Activated naive CD4-positive, alpha-beta T cell treated with anti-CD3 and anti-CD28 coated beads, Interleukin-2, amount 50 U/mL, for 16 hours (primary cell): Measurements from ENCODE around the gene CDH8.

ENCODE experiments used
- DNase-seq: peaks from one replicate; pipeline ENCODE4 v3.0.0-alpha.2; 2020

CDH8 gene

DNA sequence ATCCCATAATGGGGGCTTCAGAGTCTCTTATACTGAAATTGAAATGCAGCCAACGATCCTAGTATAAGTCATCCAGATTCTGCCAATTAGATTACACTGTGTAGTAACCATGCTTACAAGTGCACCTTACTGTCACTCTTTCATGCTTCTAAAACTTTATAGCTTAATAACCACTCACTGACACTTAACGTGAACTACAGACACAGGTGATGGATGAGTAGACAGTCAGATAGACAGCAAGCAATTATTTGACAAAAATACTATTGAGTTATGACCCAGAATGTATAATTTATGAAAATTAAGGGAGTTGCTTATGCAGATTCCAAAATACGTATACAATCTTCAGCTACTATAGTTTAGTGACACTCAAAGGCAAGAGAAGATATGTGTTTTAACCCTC is 6.3 kb downstream of the CDH8 start:
- DNase-seq, result no peak

DNA sequence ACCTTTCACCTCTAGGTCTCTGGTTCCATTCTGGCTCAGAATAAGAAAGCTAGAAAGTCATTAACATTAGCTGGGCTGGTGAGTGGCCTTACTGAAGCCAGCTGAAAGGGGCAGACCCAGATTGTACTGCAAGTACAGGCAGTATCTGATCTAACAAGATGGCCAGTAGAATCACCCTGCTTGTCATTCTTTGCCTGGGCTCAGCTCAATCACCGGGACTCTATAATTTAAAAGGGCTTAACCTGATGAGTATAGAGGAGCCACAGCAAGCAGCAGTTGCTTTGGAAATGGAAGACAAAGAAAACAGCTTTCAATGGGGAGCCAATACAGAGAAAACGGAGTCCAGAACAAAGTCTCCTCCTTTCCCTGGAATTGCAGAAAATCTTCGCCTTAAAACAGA is 13.6 kb downstream of the CDH8 start:
- DNase-seq, result no peak

- DNase-seq, result no peak
Measured at GRCh38 chr16:62021161-62021581, 15.1 kb downstream of the CDH8 start.

- no peak for DNase-seq
Measured at GRCh38 chr16:62020681-62021080, 15.6 kb downstream of the CDH8 start.

DNA sequence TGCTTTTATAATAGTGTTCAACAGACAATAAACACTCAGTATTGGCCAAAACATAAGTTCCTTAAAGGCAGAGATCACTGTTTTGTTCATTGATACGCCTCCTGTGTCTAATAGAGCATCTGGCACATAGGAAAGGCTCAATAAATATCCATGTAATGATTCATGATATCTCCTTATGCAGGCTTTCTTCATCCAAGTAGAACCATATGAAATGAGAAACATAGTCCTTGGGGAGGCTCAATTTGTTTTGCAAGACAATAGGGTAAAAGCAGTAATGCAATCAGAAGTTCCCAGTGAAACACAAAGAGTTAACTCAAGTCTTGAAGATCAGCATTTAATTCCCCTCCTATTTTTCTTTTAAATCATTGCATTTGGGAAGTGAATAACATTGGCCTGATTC is 16.4 kb downstream of the CDH8 start:
- DNase-seq, result no peak

GRCh38 chr16:62018301-62019060 is 17.8 kb downstream of the CDH8 start:
- no peak for DNase-seq

GRCh38 chr16:62014319-62014923 is 21.8 kb downstream of the CDH8 start:
- DNase-seq, result no peak

- no peak for DNase-seq
Measured at GRCh38 chr16:62010186-62010585, 26.1 kb downstream of the CDH8 start.

DNA sequence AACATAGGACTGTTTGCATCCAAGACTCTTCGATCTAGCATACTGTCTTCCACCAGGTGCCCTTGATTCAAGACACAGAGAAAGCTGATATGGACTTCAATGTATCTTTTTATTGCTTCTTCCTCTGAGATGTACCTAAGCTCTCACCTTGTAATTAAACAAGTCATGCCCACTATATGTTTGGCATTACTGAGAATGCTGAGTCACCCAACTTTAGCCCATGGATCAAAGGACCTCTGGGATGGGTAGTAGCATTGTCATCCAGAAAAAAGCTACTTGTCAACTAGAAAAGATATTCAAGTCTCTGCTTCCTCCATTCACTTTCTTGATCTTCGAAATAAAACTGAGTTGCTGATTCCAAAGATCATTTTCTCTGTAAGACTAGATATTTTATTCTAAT is 37.8 kb downstream of the CDH8 start:
- no peak for DNase-seq

GRCh38 chr16:61993108-61993507 is 43.1 kb downstream of the CDH8 start:
- no peak for DNase-seq

- no peak for DNase-seq
Measured at GRCh38 chr16:61987474-61988012, 48.7 kb downstream of the CDH8 start.

DNA sequence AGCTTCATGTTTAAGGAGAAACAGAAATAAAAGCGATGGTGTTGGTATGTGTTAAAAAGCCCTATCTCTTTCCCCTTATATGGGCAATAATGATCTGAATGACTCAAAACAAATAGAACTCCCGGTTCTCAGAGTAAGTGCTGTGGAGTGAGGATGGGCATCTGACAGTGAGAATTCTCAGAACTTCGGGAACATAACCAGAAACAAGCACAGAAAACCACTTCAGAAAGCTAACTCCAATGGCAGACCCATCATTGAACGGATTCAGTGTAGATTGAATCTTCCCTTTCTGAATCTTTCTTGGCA is 67.2 kb downstream of the CDH8 start:
- no peak for DNase-seq

DNA sequence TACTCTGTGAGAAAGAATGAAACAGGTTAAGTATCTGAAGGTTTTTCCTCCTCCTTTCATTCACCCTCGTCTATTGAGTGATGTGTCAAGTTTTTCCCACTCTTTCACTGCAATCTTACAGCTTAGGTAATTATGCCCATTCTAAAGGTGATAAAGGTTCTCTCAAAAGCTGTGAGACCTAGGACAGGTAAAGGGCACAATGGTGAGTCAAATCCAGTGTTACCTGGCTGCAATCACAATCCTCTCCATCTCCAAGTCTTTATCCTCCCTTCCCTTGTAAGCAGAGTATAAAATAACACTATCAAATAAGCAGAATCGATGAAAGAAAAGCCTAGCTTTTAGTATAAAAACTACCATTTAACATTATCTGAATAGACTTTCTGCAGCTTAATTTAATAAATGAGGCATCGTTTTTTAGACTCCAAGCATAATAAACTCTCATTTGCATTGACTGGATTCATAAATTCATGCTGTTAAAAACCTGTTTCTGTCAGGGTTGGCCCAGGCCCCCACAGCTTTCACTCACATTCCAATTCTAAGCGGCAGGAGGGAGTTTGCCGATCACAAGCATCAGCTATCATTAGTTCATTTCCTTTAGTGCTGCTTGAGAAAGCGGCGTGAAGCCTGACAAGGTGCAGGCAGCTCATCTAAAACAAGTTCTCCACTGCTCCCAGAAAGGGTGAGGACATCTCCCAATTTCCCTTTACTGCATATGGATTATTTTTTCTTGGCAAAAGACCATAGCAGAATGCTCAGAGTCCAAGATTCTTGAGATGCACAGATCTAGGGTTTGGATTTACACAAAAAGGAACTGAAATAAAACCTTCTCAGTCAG is 67.8 kb downstream of the CDH8 start:
- no peak for DNase-seq

- DNase-seq, result no peak
Measured at GRCh38 chr16:61957075-61957855, 79.0 kb downstream of the CDH8 start.

DNA sequence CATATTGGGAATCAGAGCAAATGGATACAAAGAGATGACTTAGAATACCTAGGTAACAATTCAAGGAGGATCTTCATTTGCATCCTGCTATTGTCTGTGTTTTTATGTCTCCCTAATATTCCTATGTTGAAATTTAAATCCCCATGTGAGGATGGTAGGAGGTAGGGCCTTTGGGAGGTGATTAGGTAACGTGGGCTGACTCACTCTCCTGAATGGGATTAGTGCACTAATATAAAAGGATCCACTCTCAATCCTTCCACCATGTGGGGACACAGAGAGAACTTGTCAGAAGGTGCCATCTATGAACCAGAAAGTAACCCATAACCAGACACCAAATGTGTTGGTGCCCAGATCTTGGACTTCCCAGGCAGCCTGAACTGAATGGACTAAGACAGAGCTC is 83.4 kb downstream of the CDH8 start:
- no peak for DNase-seq

GRCh38 chr16:61948414-61948813 is 87.8 kb downstream of the CDH8 start:
- no peak for DNase-seq

- no peak for DNase-seq
Measured at GRCh38 chr16:61946019-61946418, 90.2 kb downstream of the CDH8 start.

GRCh38 chr16:61945511-61945910 is 90.7 kb downstream of the CDH8 start:
- DNase-seq, result no peak

GRCh38 chr16:61944004-61944403 is 92.2 kb downstream of the CDH8 start:
- DNase-seq, result no peak

DNA sequence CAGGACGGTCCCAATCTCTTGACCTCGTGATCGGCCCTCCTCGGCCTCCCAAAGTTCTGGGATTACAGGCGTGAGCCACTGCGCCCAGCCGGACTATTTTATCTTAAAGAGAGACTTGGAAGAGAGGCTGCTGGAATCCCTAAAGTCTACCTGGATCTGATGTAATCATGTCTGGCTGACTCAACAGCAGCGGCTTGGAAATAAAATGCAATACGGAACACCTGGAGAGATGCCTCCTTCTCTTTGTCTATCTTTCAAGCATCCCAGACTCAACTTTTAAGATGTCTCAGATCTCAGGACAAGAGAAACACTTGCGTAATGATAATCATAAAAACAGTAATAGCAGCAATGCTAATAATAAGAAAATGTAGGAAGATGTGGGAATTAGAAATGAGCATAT is 95.6 kb downstream of the CDH8 start:
- DNase-seq, result no peak

DNA sequence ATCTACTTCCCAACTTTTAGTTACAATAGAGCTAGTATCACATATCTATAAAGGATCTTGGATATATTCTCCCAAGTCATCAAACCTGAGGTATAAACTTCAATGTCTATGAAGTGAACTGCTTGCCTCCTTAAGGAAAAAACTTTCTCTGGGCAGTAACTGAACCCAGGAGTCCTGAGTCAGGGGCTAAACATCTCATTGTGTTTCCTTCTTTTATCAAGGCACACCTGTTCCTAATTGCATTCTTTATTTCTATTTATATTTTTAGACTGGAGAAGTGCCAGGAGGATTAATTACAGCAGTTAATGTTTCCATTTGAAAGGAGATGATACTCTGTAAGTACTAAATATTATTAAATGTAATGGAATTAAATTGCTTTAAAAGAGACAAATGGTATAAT is 98.6 kb downstream of the CDH8 start:
- DNase-seq, result no peak

- DNase-seq, result no peak
Measured at GRCh38 chr16:61936522-61936921, 99.7 kb downstream of the CDH8 start.

DNA sequence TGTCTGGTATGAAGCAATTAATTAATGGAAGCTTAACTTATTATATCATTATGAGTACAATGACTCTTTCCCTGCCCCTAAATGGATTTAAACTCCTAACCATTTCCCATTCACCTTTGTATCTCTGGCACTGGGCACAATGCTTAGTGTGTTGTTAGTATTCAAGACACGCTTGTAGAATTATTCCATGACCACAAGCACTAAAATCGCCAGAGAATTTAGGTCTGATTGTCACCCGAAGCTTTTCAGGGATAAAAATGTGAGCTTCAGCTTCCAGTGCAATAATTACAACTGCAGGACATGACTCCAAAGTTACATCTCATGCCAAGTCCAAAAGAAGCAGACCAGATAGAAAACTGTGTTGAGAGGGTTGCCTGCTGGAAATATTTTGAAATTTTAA is 101.6 kb downstream of the CDH8 start:
- no peak for DNase-seq
